IMR-90 (cell line): ENCODE results near the gene EXTL2. TPM values are rescaled to one million over a fixed set of nuclear protein-coding genes. Genes with fewer than 3 reads are reported as not detected.

Experiments used
- ATAC-seq: fragments of 200-7000 bp; cut with Tn5 transposase; 2 replicates; pipeline ENCODE4 v1.9.1; 2020; ENCODE audit warnings: low read depth, mild to moderate bottlenecking, moderate library complexity
- BruUV-seq: library from RNA; stranded (reverse); fragments of 400-500 nt; replicated peaks from 2 replicates; lab custom pipeline; 2021; lab: Mats Ljungman, UMichigan
- CTCF ChIA-PET: fragments of 300-600 bp; formaldehyde crosslinking; extraction: SDS; loops from one replicate; lab custom pipeline; 2021; ENCODE audit warnings: antibody characterized with exemption; lab: Yijun Ruan, JAX
- POLR2A ChIA-PET: fragments of 300-600 bp; sonication (Branson Sonifier 250); formaldehyde crosslinking; loops from one replicate; lab custom pipeline; 2022; ENCODE audit warnings: antibody characterized with exemption; ENCODE audit not compliant: unreplicated experiment; lab: Charles Lee
- DNase-seq: peaks from one replicate; pipeline ENCODE4 v3.0.0; 2013
- H2AFZ ChIP-seq: replicated peaks from 2 replicates; pipeline ENCODE3; 2013; ENCODE audit warnings: low read length, mild to moderate bottlenecking; ENCODE audit not compliant: poor library complexity
- H2AK5ac ChIP-seq: 2 replicates; pipeline ENCODE4 v1.6.1; 2013; ENCODE audit warnings: low read depth, low read length, inconsistent platforms
- H2AK9ac ChIP-seq: replicated peaks from 2 replicates; pipeline ENCODE3; 2013; ENCODE audit warnings: mild to moderate bottlenecking, low read depth, low read length, moderate library complexity; ENCODE audit not compliant: poor library complexity
- H2BK120ac ChIP-seq: 2 replicates; pipeline ENCODE4 v1.6.1; 2013; ENCODE audit warnings: low read depth, low read length, inconsistent platforms
- H2BK15ac ChIP-seq: 3 replicates; pipeline ENCODE4 v1.6.1; 2013; ENCODE audit warnings: low read depth, low read length, inconsistent platforms
- H2BK20ac ChIP-seq: 2 replicates; pipeline ENCODE4 v1.6.1; 2013; ENCODE audit warnings: low read depth, mild to moderate bottlenecking, inconsistent platforms, low read length, moderate library complexity
- H2BK5ac ChIP-seq: 2 replicates; pipeline ENCODE4 v1.6.1; 2013; ENCODE audit warnings: mild to moderate bottlenecking, low read depth, low read length, inconsistent platforms; ENCODE audit not compliant: poor library complexity, severe bottlenecking
- H3K14ac ChIP-seq: replicated peaks from 2 replicates; pipeline ENCODE4 v1.6.1; 2013; ENCODE audit warnings: low read depth, low read length, inconsistent platforms
- H3K18ac ChIP-seq: 2 replicates; pipeline ENCODE4 v1.6.1; 2013; ENCODE audit warnings: low read depth, low read length, control low read depth
- H3K23ac ChIP-seq: 2 replicates; pipeline ENCODE4 v1.6.1; 2013; ENCODE audit warnings: low read depth, low read length, inconsistent platforms
- H3K27ac ChIP-seq: 2 replicates; pipeline ENCODE4 v1.5.1; 2013; ENCODE audit warnings: mild to moderate bottlenecking, control low read depth, low read length; ENCODE audit not compliant: insufficient read depth
- H3K27me3 ChIP-seq: 2 replicates; pipeline ENCODE4 v1.6.1; 2013; ENCODE audit warnings: low read length; ENCODE audit not compliant: control insufficient read depth, insufficient read depth
- H3K36me3 ChIP-seq: 2 replicates; pipeline ENCODE4 v1.6.1; 2013; ENCODE audit warnings: low read length, mixed read lengths; ENCODE audit not compliant: control insufficient read depth, insufficient read depth
- H3K4ac ChIP-seq: 2 replicates; pipeline ENCODE4 v1.6.1; 2013; ENCODE audit warnings: low read depth, low read length, inconsistent platforms
- H3K4me1 ChIP-seq: 2 replicates; pipeline ENCODE4 v1.6.1; 2013; ENCODE audit warnings: low read length, mixed read lengths; ENCODE audit not compliant: control insufficient read depth, insufficient read depth
- H3K4me2 ChIP-seq: 2 replicates; pipeline ENCODE4 v1.6.1; 2013; ENCODE audit warnings: low read depth, mild to moderate bottlenecking, control low read depth, low read length, moderate library complexity
- H3K4me3 ChIP-seq: 2 replicates; pipeline ENCODE4 v1.5.1; 2013; ENCODE audit warnings: low read depth, mild to moderate bottlenecking, control low read depth, low read length, moderate library complexity; ENCODE audit not compliant: insufficient read depth
- H3K56ac ChIP-seq: 2 replicates; pipeline ENCODE4 v1.6.1; 2013; ENCODE audit warnings: low read length, inconsistent platforms; ENCODE audit not compliant: insufficient read depth; ENCODE audit errors: extremely low read depth
- H3K79me1 ChIP-seq, 2 experiments: 2 replicates each; pipeline ENCODE4 v1.6.1; 2013; ENCODE audit warnings: low read length in 2 of 2, inconsistent platforms in 1 of 2, low read depth in 1 of 2
- H3K9ac ChIP-seq: 2 replicates; pipeline ENCODE4 v1.6.1; 2013; ENCODE audit warnings: low read depth, low read length, control low read depth
- H3K9me1 ChIP-seq: 2 replicates; pipeline ENCODE4 v1.6.1; 2013; ENCODE audit warnings: low read length, inconsistent platforms; ENCODE audit not compliant: insufficient read depth
- H3K9me3 ChIP-seq: 2 replicates; pipeline ENCODE4 v1.6.1; 2013; ENCODE audit warnings: low read length; ENCODE audit not compliant: control insufficient read depth, insufficient read depth
- H4K20me1 ChIP-seq: 2 replicates; pipeline ENCODE4 v1.6.1; 2013; ENCODE audit warnings: low read length, inconsistent platforms; ENCODE audit not compliant: insufficient read depth
- H4K5ac ChIP-seq: 2 replicates; pipeline ENCODE4 v1.6.1; 2013; ENCODE audit warnings: mild to moderate bottlenecking, low read depth, low read length, control low read depth
- H4K8ac ChIP-seq, 2 experiments: 2 replicates each; pipeline ENCODE4 v1.6.1; 2013; ENCODE audit warnings: low read depth in 2 of 2, low read length in 2 of 2, control low read depth in 1 of 2, inconsistent platforms in 1 of 2
- H4K91ac ChIP-seq: 2 replicates; pipeline ENCODE4 v1.6.1; 2013; ENCODE audit warnings: low read depth, low read length, inconsistent platforms; ENCODE audit not compliant: insufficient read depth
- BHLHE40 ChIP-seq: fragments of 150-350 bp; IDR thresholded peaks from 2 replicates; pipeline ENCODE4 v1.6.1; 2016; ENCODE audit warnings: mild to moderate bottlenecking, low read depth, low read length
- CEBPB ChIP-seq: IDR thresholded peaks from 2 replicates; pipeline ENCODE4 v1.6.1; 2012; ENCODE audit warnings: low read depth, low read length, improper control_type of control experiment
- CHD1 ChIP-seq: IDR thresholded peaks from 2 replicates; pipeline ENCODE4 v1.6.1; 2012; ENCODE audit warnings: low read depth, low read length, improper control_type of control experiment
- FOS ChIP-seq: fragments of 150-350 bp; IDR thresholded peaks from 2 replicates; pipeline ENCODE4 v1.6.1; 2016; ENCODE audit warnings: low read depth, low read length
- MAFK ChIP-seq: IDR thresholded peaks from 2 replicates; pipeline ENCODE4 v1.6.1; 2012; ENCODE audit warnings: low read depth, low read length, improper control_type of control experiment
- MAZ ChIP-seq: IDR thresholded peaks from 2 replicates; pipeline ENCODE4 v1.6.1; 2012; ENCODE audit warnings: low read depth, mild to moderate bottlenecking, low read length, improper control_type of control experiment, moderate library complexity, borderline replicate concordance
- MXI1 ChIP-seq: IDR thresholded peaks from 2 replicates; pipeline ENCODE4 v1.6.1; 2012; ENCODE audit warnings: low read depth, mild to moderate bottlenecking, low read length, moderate library complexity, borderline replicate concordance
- NFE2L2 ChIP-seq: fragments of 150-350 bp; IDR thresholded peaks from 2 replicates; pipeline ENCODE4 v1.6.1; 2016; ENCODE audit warnings: low read depth, mild to moderate bottlenecking, low read length
- POLR2A ChIP-seq: IDR thresholded peaks from 2 replicates; pipeline ENCODE4 v1.6.1; 2012; ENCODE audit warnings: mild to moderate bottlenecking, low read depth, low read length
- RAD21 ChIP-seq: IDR thresholded peaks from 2 replicates; pipeline ENCODE4 v1.6.1; 2012; ENCODE audit warnings: low read length, improper control_type of control experiment
- RCOR1 ChIP-seq: IDR thresholded peaks from 2 replicates; pipeline ENCODE4 v1.6.1; 2012; ENCODE audit warnings: mild to moderate bottlenecking, low read length, improper control_type of control experiment; ENCODE audit not compliant: insufficient replicate concordance
- RFX5 ChIP-seq: IDR thresholded peaks from 2 replicates; pipeline ENCODE4 v1.8.0; 2012; ENCODE audit warnings: low read depth, mild to moderate bottlenecking, low read length, moderate library complexity
- SMC3 ChIP-seq: fragments of 150-350 bp; IDR thresholded peaks from 2 replicates; pipeline ENCODE4 v1.6.1; 2016; ENCODE audit warnings: low read depth, mild to moderate bottlenecking, antibody characterized with exemption, low read length, moderate library complexity
- WGBS, 2 experiments: methylation state at CpG; one replicate each; pipeline versions ENCODE4 v1.1.5 to v1.1.7; 2013; ENCODE audit warnings: missing lambda C conversion rate in 2 of 2; ENCODE audit not compliant: insufficient read length in 1 of 2; ENCODE audit errors: extremely low coverage in 2 of 2; 5-methylcytosine and 5-hydroxymethylcytosine counted together
- dilution Hi-C: fragments of 300-500 bp; cut with HindIII; formaldehyde crosslinking; loops from one replicate; pipeline ENCODE4 v1.14.3; 2018; ENCODE audit warnings: low sequenced_read_pairs; ENCODE audit not compliant: unreplicated experiment
- in situ Hi-C: fragments of 300-500 bp; cut with MboI; formaldehyde crosslinking; loops from 3 replicates; pipeline ENCODE4 v1.14.3; 2019; ENCODE audit warnings: low sequenced_read_pairs, inconsistent platforms, mixed read lengths
- intact Hi-C: fragments of 100-400 bp; cut with micrococcal nuclease; formaldehyde crosslinking; loops from 2 replicates; pipeline ENCODE4 v1.10.0; 2022
- polyA plus RNA-seq, 3 experiments: library from polyadenylated mRNA; depleted of rRNA; stranded (reverse); fragments of >200 nt; gene quantifications; 2 replicates each; pipeline ENCODE4 v1.2.3, GENCODE V29; 2012; ENCODE audit warnings: low replicate concordance in 1 of 3
- total RNA-seq: library from RNA; depleted of rRNA; stranded (reverse); fragments of >200 nt; gene quantifications from 2 replicates; pipeline ENCODE4 v1.2.3, GENCODE V29; 2012
- TF ChIP-seq, protein P1 (sequence below): conservative IDR thresholded peaks from 2 replicates; pipeline ENCODE4 v1.5.1; 2012; ENCODE audit warnings: mild to moderate bottlenecking, low read depth, low read length, improper control_type of control experiment
- TF ChIP-seq, protein P2 (sequence below): fragments of 150-350 bp; IDR thresholded peaks from 2 replicates; pipeline ENCODE4 v1.6.1; 2016; ENCODE audit warnings: low read depth, mild to moderate bottlenecking, low read length, moderate library complexity, borderline replicate concordance
- TF ChIP-seq, protein P3 (sequence below): fragments of 150-350 bp; IDR thresholded peaks from 2 replicates; pipeline ENCODE4 v1.6.1; 2017; ENCODE audit warnings: mild to moderate bottlenecking, antibody characterized with exemption, low read length, low read depth

The EXTL2 gene
- total and polyA plus RNA-seq, 2 of the 4 experiments (the other 2 are of a cell fraction): 24.9 to 27.6 TPM

DNA sequence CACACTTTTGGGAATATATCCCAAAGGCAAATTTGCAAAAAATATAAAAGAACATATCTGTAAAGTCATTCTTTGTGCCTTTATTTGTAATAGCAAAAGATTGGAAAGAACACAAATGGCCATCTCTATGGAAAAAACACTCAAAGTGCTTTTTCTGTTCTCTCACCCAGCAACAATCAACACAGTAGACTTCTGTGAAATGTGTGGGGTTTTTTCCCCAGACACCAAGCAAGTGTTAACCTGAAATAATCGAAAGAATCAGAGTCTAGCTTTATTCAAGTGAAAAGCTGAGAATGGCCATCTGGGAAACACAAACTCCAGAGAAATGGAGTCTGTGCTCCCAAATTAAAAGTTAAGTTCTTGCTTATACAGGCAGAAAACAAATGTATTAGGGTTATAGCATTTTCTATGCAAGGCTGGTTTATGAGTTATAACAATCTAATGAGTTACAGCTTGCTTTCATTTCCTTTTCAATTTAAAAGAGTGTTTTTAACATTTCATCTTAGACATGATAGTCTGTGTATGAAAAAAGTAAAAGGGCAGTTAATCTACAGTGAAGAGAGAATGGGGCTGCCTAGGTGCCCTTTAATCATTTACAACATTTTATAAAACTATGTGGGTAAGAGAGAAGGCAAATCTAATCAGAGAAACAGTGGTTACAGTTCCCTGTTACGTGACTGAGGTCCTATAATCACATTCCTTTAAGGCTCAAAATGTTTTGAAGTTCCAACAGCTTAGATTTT is 47.8 kb upstream of the EXTL2 start:
- in situ Hi-C loops: no loop called here

More for the DNA sequence above, 47.8 kb upstream of the EXTL2 start:
- Histone ChIP-seq H3K9me3 (no peaks in the 10 kb centered on the region), H3K27ac (no peak overlapping the region), H3K9me1 (no peaks in the 10 kb centered on the region), H2BK120ac (no peak overlapping the region), H2AK5ac (no peak overlapping the region), H3K4me3 (no peak overlapping the region), H3K36me3 (peaks cover 9% of the 10 kb centered on the region), H3K79me1 (peaks cover 0 to 8% of the 10 kb centered on the region in 2 experiments; a peak in 2 of 4 replicates), H2BK20ac (no peak overlapping the region), H4K91ac (no peak overlapping the region), H3K18ac (no peak overlapping the region), H3K9ac (no peak overlapping the region), H4K8ac (no peak overlapping the region), H2BK5ac (no peak overlapping the region), H3K4me1 (peaks cover 1% of the 10 kb centered on the region; the same call in 1 of the 2 replicates), H2BK15ac (no peak overlapping the region), H3K14ac (no peak overlapping the region), H3K56ac (no peak overlapping the region), H3K4me2 (no peak overlapping the region), H2AFZ (no peak overlapping the region), H2AK9ac (no peak overlapping the region), H4K5ac (no peak overlapping the region), H3K27me3 (no peaks in the 10 kb centered on the region), H4K20me1 (no peaks in the 10 kb centered on the region), H3K4ac (no peak overlapping the region), H3K23ac (no peak overlapping the region)
- ChIA-PET CTCF (no interaction called here), POLR2A (no interaction called here)
- TF ChIP-seq MAZ (no peak), SMC3 (no peak), FOS (no peak), POLR2A (no peak), MXI1 (no peak), CEBPB (no peak), BHLHE40 (no peak), NFE2L2 (no peak), MAFK (no peak), RFX5 (no peak), RAD21 (no peak), RCOR1 (no peak), CHD1 (no peak)
- TF ChIP-seq, protein P1, sequence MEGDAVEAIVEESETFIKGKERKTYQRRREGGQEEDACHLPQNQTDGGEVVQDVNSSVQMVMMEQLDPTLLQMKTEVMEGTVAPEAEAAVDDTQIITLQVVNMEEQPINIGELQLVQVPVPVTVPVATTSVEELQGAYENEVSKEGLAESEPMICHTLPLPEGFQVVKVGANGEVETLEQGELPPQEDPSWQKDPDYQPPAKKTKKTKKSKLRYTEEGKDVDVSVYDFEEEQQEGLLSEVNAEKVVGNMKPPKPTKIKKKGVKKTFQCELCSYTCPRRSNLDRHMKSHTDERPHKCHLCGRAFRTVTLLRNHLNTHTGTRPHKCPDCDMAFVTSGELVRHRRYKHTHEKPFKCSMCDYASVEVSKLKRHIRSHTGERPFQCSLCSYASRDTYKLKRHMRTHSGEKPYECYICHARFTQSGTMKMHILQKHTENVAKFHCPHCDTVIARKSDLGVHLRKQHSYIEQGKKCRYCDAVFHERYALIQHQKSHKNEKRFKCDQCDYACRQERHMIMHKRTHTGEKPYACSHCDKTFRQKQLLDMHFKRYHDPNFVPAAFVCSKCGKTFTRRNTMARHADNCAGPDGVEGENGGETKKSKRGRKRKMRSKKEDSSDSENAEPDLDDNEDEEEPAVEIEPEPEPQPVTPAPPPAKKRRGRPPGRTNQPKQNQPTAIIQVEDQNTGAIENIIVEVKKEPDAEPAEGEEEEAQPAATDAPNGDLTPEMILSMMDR: no peak
- TF ChIP-seq, protein P2, sequence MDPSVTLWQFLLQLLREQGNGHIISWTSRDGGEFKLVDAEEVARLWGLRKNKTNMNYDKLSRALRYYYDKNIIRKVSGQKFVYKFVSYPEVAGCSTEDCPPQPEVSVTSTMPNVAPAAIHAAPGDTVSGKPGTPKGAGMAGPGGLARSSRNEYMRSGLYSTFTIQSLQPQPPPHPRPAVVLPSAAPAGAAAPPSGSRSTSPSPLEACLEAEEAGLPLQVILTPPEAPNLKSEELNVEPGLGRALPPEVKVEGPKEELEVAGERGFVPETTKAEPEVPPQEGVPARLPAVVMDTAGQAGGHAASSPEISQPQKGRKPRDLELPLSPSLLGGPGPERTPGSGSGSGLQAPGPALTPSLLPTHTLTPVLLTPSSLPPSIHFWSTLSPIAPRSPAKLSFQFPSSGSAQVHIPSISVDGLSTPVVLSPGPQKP: no peak
- TF ChIP-seq, protein P3, sequence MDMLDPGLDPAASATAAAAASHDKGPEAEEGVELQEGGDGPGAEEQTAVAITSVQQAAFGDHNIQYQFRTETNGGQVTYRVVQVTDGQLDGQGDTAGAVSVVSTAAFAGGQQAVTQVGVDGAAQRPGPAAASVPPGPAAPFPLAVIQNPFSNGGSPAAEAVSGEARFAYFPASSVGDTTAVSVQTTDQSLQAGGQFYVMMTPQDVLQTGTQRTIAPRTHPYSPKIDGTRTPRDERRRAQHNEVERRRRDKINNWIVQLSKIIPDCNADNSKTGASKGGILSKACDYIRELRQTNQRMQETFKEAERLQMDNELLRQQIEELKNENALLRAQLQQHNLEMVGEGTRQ: no peak
- BruUV-seq: no TSS peak
- DNase-seq (no peak), ATAC-seq (no peak)
- intact Hi-C loops: no loop called here
- dilution Hi-C loops: no loop called here
- no CpG with 5 or more reads among the region's 2 CpGs for WGBS, 2 experiments
